Activated T-helper 1 cell treated with Interleukin-2 at 50 U/mL for 16 hours (primary cell): ENCODE measurements around the gene ASB18.

Experiments used
- DNase-seq: peaks from one replicate; pipeline ENCODE4 v3.0.0-alpha.2; 2020; ENCODE audit warnings: low read depth

The ASB18 gene

DNA sequence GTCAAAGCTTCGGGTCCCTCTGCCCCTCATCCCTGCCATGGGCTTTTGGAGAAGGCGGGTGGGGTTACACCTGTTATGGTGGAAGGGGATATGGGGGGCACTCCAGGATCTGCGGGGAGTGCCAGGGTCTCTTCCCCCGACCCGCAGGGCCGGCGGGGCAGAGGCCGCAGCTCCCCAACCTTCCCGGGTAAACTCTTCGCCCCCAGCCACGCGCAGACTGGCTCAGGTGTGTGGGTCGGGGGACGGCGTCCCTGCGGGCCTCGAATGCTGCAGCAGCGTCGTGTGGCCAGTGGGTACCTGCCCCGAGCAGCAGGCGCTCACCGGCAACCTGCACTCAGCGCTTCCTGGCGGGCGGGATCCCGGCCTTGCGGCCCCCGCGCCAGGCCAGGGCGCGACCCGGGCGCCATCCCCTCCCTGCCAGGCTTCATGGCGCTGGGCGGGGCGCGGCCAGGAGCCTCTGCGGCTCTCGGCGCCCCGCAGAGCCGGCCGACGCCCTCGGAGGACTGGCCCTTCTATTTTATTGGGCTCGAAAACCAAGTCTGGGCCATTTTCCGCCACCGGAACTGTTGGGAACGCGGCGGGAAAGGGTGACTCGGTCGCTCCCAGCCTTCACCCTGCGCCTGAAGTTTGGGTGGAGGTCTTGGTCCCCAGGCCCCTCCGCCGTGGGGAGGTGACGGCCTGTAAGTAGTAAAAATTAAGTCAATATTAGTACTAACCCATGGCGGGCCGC lies 100.6 kb downstream of the ASB18 start:
- no peak for DNase-seq

DNA sequence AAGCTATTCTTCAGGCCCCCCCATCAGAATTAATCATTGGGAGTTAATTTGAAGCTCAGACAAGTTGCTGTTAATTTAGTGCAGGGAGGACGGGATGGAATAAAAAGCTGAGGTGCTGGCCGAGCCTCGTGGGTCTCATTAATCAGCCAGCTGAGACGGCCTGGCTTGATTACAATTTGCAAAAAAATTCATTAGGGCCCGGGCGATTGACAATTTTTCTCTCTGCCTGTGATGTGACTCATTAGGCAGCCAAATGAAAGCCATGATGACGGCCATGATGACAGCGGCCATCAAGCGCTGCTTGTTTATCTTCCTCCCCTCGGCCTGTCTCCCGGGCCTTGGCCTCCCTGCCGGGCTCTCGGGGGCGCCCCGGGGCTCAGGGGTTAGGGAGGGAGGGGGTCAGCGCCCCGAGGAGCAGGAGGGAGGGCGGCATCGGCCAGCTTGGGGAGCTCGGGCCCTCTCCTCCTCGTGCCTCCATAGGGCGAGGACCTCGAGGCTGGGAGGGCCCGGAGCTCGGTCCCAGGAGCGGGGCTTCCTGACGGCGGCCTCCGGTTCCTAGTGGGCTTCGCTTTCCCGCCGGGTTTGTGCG lies 101.2 kb downstream of the ASB18 start:
- DNase-seq = no peak

DNA sequence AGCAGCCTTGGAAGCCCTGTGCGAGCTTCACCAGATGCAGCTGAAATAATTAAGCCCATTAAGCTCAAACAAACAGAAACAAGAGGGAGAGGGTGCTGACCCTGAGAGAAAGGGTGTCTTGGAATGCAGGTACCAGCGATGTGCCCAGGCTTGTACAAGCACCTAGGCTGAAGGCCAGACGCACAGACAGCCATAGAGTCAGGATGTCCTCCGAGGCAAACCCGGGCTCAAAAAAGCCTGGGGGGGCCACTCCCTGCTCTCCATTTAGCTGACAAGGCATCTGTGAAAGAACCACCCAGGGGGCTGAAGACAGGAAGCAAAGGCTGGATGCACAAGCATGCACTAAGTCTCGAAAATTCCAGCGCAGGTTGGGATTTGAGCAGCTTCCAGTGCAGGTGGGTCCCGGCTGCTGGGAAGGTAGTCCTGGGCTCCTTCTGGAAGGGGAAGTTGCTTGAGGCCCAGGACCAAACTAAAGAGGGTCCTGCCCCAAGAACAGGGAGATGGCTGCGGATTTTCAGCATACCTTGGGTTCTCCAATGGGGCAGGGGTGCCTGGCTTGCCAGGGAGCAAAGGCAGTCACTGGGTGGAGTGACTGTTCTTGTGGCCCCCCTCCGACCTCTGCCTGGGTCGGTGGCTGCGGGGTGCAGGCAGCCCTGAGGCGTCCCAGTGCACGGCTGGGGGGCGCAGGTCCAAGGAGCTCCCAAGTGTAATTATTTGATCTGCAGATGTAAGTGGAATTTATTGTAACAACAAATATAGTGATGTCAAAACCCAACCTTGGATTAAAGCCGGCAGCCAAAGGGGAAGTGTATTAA lies 102.0 kb downstream of the ASB18 start:
- no peak for DNase-seq

DNA sequence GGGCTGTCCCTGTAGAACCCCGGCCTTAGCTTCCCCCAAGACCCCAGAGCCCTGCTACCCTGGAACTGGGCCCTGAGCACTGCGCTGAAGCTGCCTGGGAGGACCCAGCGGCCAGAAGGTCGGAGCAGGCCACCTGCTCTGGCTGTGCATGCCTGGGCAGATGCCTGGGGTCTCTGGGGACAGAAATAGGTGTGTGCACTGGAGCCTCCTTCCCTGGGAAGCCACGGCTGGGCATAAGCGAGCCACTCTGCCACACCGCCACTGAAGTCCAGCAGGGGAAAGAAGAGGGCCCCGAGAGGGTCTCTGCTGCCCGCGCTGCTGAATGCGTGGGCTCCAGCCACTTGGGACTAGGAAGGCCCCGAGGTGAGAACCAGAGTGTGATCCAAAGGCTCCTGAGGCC lies 102.7 kb downstream of the ASB18 start:
- no peak for DNase-seq

DNA sequence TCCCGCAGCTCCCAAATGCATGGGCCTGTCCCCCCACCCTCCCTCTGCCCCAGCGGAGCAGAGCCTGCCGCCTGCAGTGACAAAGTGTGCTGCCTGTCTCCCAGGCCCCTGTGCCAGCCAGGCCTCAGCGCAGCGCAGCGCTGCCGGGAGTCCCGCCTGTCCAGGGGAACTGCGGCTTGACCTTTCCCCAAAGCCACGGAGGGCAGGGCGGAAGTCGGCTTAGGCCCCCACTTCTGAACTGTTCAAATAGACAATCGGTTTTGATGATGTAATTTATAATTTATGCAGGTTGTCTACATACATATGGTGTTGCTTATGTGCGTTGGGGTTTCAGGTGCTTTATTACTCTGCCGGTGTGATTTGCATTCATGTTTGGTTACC lies 103.1 kb downstream of the ASB18 start:
- DNase-seq = no peak

DNA sequence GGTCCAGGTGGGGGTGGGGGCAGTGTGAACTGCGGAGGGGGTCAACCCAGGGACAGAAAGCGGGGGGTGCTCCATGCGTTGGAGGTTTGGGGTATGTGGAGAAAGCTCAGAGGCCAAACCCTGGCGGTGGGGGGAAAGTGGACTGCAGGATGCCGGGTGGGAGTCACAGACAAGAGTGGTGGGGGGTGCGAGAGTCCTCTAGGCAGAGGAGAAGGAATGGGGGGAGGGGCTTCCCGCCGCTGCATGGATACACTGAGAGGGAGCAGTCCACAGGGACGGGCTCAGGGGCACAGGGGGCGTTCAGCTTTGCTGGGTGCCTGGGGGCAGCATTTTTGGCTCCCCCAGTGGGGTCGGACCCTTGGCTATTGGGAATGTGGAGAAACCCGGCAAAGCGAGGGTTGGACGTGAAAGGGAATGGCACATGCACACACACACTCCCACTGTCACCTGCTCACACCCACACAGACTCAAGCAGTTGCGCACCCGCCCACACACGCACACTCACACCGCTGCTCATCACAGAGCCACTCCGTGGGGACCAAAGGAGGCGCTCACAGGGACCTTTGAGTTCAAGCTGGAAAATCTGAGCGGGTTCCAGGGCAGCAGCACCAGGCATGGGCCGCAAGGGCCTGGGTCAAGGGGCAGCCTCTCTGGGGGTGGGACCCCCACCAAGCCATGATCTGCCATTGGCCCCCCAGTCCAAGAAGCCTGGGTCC lies 103.7 kb downstream of the ASB18 start:
- no peak for DNase-seq

DNA sequence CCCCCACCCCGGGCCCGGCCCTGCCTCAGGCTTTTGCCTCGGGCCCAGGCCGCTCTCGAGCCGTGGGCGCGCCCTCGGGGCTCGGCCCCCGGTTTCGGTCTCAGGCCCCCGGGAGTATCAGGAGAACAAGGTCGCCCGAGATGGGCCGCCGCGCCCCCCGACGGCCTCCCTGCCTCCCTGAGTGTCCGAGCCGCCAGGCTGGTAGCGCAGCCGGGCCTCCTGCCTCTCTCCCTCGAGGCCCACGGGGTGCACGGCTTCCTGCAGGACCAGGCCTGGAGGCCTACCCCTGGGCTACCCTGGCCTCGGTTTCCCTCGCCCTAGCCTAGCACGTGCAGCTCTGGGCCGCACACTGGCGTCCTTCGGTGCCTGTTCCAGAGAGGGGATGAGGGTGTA lies 104.4 kb downstream of the ASB18 start:
- no peak for DNase-seq

DNA sequence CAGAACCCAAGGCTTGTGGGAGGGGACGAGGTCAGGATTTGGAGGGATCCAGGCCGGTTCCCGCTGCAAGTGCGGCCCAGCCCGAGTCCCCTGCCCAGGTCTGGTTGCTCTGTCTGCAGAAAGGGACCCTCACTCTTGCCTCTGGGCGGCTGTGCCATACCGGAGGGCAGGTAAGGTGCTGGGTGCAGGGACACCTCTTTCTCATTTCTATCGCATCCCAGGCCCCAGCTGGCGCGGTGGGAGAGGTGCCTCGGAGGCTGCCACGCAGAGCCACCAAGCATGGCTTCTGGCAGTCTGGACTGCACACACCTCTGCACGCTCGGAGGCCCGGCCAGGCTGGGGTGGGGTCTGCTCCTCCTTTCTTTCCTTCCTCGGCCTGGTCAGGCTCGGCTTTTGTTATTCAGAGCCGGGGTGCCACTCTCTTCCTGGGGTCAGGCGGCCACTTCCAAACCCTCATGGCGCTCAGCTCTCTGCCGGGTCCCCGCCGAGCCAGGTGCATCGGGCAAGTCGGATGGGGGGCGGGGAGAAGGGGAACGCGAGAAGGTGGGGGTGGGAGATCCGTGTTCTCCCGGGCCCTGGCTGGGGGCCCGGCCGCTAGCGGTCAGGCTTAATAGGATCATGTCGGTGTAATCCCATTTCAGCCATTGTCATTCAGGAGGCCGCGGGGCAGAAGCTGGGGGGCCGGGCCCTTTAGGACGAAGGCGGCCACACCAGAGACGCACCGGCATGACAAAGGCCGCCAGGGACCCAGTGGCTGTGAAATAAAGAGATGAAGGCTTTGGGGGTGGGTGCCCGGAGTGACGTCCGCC lies 105.0 kb downstream of the ASB18 start:
- no peak for DNase-seq

DNA sequence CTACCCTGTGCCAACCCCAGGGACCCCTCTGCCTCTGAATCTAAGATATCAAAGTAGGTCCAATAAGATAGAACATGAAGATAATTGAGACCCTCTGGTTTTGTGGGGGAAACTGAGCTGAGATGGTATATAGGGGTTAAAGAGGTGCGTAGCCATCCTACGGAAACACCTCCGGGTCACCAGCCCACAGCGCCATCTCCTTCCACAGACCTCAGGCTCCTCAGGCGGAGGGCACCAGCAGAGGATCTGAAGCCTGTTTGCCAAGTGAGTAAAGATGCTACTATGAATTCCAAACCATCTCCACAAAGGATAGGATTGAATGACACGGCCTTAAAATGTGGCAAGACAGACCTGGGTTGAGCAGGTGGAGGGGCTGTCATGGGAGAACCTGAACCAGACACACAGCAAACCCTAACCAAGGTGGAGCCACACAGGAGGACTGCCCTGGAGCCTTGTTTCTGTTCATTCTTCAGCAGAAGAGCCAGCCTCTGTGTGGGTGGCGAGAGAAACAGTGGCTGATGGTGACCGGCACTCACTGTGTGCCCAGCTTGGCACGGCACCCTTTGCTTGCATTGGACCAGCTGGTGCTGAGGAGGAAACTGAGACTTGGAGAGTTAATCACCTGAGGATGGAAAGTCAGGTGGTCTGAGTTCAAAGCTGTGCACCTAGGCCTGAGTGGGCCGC lies 106.2 kb downstream of the ASB18 start:
- no peak for DNase-seq

DNA sequence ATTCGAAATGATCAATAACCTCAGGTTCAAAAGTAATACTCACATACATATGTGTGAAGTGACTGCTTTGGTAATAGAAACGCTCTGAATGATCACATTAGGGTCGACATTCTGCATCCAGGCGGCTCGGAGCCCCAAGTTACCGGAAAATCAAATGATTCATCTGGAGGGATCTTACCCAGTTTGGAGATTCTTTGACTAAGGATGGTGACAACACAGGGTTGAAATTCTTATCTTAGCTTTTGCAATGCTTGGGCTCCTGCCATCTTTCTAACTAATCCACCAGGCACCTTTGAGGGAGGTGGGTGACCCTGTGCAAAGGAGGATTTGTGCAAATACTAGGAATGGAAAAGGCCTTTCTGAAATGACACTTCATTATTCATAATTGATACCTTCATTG lies 106.8 kb downstream of the ASB18 start:
- no peak for DNase-seq

DNA sequence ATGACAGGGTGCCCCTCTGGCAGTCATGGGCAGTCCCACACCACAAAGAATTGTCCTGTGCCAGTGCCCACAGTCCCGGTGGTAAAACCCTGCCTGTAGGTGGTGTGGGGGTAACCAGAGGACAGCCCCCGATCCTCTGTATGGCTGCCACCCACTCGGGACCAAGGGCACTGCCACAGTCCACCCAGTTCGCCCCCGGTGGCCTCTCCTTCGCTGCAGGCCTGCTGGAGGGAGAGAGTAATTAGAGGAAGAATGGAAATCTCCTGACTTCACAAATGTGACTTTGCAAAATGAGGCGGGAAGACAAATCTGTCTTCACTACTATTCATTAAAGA lies 107.4 kb downstream of the ASB18 start:
- no peak for DNase-seq

DNA sequence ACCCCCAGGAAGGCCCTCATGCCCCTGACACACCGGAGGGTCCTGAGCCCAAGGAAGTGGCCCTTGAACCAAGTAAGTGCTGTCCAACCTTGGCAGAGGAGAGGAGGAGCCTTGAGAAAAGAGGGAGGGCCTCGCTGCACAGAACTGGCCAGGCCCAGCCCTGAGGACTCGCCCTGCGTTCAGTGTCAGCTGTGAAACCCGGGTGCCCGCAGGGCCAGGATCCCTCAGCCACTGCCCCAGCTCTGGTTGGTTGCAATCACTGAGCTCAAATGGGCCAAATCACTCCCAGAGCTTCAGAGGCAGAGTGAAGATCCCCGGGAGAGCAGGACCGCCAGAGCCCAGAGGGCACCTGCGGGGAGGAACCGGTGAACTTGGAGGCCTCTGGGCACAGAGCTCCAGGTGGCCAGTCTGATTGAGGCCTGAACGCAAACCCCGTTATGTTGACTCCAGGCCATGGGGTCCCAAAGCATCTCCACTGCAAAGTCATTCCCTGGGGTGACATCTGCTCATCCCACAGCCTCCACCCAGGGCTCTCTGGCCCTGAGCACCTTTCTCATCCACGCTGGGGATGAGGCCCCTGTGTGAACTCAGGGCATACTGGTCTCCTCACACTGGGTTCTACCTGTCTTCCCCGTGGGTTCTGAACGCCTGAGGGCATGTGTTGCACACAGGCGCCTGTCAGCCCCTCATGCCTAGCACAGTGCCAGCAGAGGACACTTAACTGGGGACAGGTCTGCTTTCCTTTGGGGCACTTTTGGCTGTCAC lies 107.9 kb downstream of the ASB18 start:
- DNase-seq = no peak

DNA sequence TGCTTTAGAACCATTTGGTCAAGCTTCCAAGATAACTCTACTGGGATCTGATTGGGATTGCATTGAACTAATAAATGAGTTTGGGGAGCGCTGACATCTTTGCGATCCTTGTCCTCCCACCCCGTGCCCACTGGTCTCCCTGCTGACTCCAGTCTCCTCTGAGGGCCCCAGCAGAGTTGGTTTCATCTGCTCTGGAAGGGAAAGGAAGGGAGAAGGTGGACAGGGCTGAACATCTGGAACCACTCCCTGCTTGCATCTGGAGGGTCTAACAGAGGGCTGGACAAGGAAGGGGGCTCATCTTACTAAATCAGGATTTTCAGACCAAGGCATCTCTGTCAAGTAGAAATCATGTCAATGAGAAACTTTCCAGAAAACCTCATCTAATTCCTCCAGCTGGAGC lies 108.8 kb downstream of the ASB18 start:
- DNase-seq = no peak

DNA sequence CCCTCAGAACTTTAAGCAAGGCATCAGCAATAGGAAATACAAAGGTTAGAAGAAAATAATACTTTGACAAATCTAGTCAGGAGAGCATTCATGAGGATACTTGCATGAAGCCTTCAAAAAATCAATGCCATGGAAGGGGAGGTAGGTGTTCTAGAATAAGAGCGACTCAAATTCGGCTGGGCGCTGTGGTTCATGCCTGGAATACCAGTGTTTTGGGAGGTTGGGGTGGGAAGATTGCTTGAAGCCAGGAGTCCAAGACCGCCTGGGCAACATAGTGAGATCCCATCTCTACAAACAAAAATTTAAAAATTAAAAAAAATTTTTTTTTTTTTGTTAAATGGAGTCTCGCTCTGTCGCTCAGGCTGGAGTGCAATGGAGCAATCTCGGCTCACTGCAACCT lies 117.8 kb downstream of the ASB18 start:
- DNase-seq = no peak

DNA sequence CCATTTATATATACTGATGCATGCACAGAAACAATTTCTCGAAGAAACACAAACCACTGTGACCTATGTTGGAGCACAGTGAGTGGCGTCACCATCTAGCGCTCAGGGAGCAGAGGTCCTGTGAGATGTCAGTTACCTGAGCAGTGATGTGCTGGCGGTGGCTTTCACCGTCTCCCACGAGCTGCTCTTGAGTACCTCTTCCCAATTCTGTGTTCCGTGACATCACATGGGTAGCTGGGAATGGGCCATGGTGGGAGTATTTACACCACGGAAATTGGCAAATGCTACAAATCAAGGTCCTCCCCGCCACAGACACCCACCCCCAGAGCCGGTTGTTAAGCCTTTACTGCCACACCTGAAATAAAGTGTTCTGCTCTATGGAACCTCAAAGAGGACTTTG lies 120.4 kb downstream of the ASB18 start:
- no peak for DNase-seq
